Activated CD8-positive, alpha-beta T cell treated with anti-CD3 and anti-CD28 coated beads for 36 hours (primary cell): ENCODE results near the gene CDH15. TPM values are rescaled to one million over a fixed set of nuclear protein-coding genes. Genes with fewer than 3 reads are reported as not detected.

Experiments
- ATAC-seq: fragments of 200-7000 bp; cut with Tn5 transposase; one replicate; pipeline ENCODE4 v1.10.0; 2021; ENCODE audit warnings: mild to moderate bottlenecking, moderate library complexity
- CTCF ChIA-PET: fragments of 350-600 bp; sonication (Branson Sonifier 250); formaldehyde crosslinking; loops from one replicate; lab custom pipeline; 2021; ENCODE audit warnings: antibody characterized with exemption; lab: Charles Lee
- POLR2A ChIA-PET: fragments of 350-600 bp; sonication (Branson Sonifier 250); formaldehyde crosslinking; loops from one replicate; lab custom pipeline; 2021; ENCODE audit warnings: antibody characterized with exemption; lab: Charles Lee
- DNase-seq: peaks from one replicate; pipeline ENCODE4 v3.0.0-alpha.2; 2020
- H3K27ac Mint-ChIP-seq: one replicate; pipeline ENCODE4 v1.8.0; 2021; ENCODE audit warnings: mild to moderate bottlenecking, mixed read lengths
- H3K27me3 Mint-ChIP-seq: one replicate; pipeline ENCODE4 v1.8.0; 2021; ENCODE audit warnings: mixed read lengths
- H3K36me3 Mint-ChIP-seq: one replicate; pipeline ENCODE4 v1.8.0; 2021; ENCODE audit warnings: low read depth, mixed read lengths
- H3K4me1 Mint-ChIP-seq: one replicate; pipeline ENCODE4 v1.8.0; 2021; ENCODE audit warnings: low read depth, mixed read lengths
- H3K4me3 Mint-ChIP-seq: one replicate; pipeline ENCODE4 v1.8.0; 2021; ENCODE audit warnings: mild to moderate bottlenecking, moderate library complexity, mixed read lengths
- H3K9me3 Mint-ChIP-seq: one replicate; pipeline ENCODE4 v1.8.0; 2021; ENCODE audit warnings: mixed read lengths
- intact Hi-C: fragments of 100-400 bp; cut with micrococcal nuclease; formaldehyde crosslinking; loops from one replicate; pipeline ENCODE4 v1.10.0; 2022
- total RNA-seq, 2 experiments: library from RNA; stranded (reverse); gene quantifications; one replicate each; pipeline ENCODE4 v1.2.3, GENCODE V29; 2021
- TF ChIP-seq, protein P1 (sequence below): fragments of 200-600 bp; IDR thresholded peaks from one replicate; pipeline ENCODE4 v1.8.0; 2022; ENCODE audit warnings: antibody characterized with exemption, mild to moderate bottlenecking

CDH15 gene
- total RNA-seq, 2 experiments from 2014 or later: not detected

DNA sequence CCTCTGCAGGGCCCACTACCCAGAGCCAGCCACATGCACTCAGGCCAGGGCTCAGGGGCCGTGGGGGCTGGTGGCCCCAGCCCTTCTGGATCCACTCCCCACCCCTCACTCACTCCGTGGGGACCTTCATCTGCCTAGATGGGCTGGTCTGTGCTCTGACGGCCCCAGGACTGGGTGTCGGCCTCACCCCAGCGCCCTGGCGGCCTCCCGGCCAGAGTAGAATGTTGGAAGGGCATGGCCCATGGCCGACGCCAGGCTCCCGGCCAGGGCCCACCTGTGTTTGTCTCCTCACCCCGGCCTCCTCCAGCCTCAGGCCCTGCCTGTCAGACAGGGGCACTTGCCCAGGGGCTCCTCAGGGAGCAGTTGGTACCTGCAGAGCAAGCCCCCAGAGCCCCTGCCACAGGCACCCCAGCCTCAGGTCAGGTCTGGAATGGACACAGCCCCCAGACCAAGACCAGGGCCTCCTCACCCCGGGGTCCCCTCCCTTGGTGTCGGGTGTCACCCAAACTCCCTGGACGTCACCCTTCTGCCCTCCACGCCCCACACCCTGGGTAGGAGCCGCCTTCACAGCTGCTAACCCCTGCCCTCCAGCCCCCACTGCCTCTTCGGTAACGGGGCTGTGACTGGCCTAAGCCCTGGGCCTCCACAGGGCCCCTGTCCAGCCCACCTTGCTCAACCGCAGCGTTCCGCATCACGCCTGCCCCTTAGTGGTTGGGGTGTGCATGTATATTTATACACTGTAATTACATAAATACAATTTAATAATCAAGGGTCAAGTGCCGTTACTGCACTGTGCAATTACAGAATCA, 3.0 kb upstream of the CDH15 start:
- TF ChIP-seq, protein P1, sequence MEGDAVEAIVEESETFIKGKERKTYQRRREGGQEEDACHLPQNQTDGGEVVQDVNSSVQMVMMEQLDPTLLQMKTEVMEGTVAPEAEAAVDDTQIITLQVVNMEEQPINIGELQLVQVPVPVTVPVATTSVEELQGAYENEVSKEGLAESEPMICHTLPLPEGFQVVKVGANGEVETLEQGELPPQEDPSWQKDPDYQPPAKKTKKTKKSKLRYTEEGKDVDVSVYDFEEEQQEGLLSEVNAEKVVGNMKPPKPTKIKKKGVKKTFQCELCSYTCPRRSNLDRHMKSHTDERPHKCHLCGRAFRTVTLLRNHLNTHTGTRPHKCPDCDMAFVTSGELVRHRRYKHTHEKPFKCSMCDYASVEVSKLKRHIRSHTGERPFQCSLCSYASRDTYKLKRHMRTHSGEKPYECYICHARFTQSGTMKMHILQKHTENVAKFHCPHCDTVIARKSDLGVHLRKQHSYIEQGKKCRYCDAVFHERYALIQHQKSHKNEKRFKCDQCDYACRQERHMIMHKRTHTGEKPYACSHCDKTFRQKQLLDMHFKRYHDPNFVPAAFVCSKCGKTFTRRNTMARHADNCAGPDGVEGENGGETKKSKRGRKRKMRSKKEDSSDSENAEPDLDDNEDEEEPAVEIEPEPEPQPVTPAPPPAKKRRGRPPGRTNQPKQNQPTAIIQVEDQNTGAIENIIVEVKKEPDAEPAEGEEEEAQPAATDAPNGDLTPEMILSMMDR: no peak
- DNase-seq (no peak), ATAC-seq (no peak)
- H3K27me3 Mint-ChIP-seq: peaks cover 2% of the 10 kb centered on the region
- peaks cover 9% of the 10 kb centered on the region for H3K4me1 Mint-ChIP-seq
- no peaks in the 10 kb centered on the region for H3K9me3 Mint-ChIP-seq
- no peak overlapping the region for H3K27ac Mint-ChIP-seq
- intact Hi-C loops: loop anchor here (5.0 kb wide), 1 partner anchor 226 kb away; no protein-coding TSS in a partner anchor
- ChIA-PET CTCF (interaction anchor here (1.7 to 2.0 kb wide), 2 partner anchors 8 to 311 kb away, joined by 4 to 7 read pairs; partner anchors contain the start of gene TRAPPC2L), POLR2A (no interaction called here)
- no peak overlapping the region for H3K4me3 Mint-ChIP-seq
- H3K36me3 Mint-ChIP-seq: no peaks in the 10 kb centered on the region

DNA sequence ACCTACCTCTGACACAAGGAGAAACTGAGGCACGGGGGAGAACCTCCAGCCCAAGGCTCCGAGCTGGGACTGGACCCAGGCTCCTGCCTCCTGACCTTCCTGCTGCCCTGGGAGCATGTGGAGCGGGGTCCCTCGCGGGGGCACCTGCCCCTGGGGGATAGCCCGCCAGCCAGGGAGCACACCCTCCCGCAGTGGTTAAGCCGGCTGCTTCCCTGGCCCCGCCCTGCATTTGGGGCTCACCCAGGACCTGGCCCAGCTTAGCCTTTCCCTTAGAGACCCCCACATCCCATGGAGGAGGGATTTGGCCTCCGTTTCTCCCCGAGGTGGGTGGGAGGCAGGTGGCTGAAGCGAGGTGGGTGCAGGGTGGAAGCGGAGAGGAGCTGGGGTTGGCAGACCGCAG, 1.8 kb upstream of the CDH15 start:
- intact Hi-C loops: loop anchor here (5.0 to 10.0 kb wide), 2 partner anchors 227 to 345 kb away; no protein-coding TSS in a partner anchor
- Mint-ChIP-seq H3K4me3 (no peak overlapping the region), H3K9me3 (no peaks in the 10 kb centered on the region), H3K27ac (no peak overlapping the region), H3K27me3 (peaks cover 2% of the 10 kb centered on the region), H3K4me1 (peaks cover 9% of the 10 kb centered on the region), H3K36me3 (no peaks in the 10 kb centered on the region)
- ChIA-PET POLR2A (no interaction called here), CTCF (interaction anchor here (0.8 kb wide), 1 partner anchor 357 kb away, joined by 3 read pairs; no protein-coding TSS in a partner anchor)
- TF ChIP-seq, protein P1: no peak
- ATAC-seq (no peak), DNase-seq (no peak)

DNA sequence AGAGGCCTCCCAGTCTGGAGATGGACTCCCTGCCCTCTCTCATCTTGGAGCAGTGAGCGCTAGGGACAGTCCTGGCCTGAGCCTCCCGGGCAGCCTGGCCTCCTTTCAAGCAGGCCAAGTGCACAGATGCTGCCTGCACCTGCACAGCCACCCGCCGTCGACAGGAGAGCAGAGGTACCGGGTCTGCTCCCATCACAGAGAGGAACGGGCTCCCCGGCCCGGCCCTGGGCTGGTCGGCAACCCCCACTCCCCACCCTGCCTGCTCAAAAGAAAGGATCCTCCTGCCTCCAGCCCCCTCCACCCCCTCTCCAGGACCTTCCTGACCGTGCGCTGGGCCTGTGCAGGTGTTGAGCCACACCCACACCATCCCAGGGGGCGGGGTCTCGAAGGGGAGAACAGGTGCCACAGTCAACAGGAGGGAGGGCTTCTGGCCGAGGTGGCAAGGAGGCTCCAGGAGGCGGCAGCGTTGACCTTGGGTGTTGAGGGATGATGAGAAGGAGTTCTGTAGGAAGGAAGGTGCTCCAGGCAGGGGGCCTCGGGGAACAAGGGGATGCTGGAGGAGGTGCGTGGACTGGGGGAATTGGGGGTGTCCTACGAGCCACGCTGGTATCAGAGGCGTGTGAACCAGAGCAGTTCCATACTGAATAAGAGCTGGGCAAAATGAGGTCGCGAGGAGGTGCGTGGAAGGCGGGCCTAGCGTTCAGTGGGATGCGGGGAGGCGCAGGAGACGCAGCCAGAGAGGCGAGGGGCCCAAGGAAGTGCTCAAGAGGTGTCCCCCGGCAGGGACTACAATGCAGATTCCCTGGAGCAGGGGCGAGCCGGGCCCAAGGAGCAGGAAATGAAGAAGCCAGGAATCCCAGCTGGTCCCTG, 967 bp upstream of the CDH15 start:
- no peaks in the 10 kb centered on the region for H3K36me3 Mint-ChIP-seq
- intact Hi-C loops: loop anchor here (10.0 kb wide), 1 partner anchor 346 kb away; no protein-coding TSS in a partner anchor
- ChIA-PET POLR2A (no interaction called here), CTCF (interaction anchor here (0.7 to 1.6 kb wide), 5 partner anchors 45 to 358 kb away, joined by 3 to 4 read pairs (median 3); partner anchors contain the start of genes APRT and ZNF778)
- DNase-seq (peak; percentile 46), ATAC-seq (no peak)
- H3K4me1 Mint-ChIP-seq: peaks cover 9% of the 10 kb centered on the region
- H3K27ac Mint-ChIP-seq: no peak overlapping the region
- peak overlapping the region; percentile 48 for H3K4me3 Mint-ChIP-seq
- peaks cover 2% of the 10 kb centered on the region for H3K27me3 Mint-ChIP-seq
- TF ChIP-seq, protein P1: no peak
- no peaks in the 10 kb centered on the region for H3K9me3 Mint-ChIP-seq

DNA sequence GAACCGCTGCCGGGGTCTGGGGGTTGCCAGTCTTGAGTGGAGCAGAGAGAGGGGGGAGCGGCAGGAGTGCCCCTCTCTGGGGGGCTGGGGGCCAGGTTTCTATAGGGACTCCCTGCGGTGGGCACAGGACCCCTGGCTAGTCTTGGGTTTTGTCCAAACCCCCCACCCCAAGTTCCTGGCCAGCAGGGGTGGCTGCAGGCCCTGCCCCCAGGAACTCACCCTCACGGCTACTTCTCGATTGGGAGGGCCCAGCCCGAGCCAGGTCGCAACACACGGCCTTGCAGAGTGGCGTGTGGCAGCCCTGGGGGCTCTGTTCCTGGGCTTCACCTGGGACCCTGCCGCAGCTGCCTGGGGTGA, 601 bp downstream of the CDH15 start:
- intact Hi-C loops: loop anchor here (10.0 kb wide), 1 partner anchor 347 kb away; no protein-coding TSS in a partner anchor
- TF ChIP-seq, protein P1: no peak
- ATAC-seq (no peak), DNase-seq (no peak)
- no peak overlapping the region for H3K27ac Mint-ChIP-seq
- CTCF ChIA-PET: no interaction called here
- H3K36me3 Mint-ChIP-seq: no peaks in the 10 kb centered on the region
- H3K27me3 Mint-ChIP-seq: peaks cover 2% of the 10 kb centered on the region
- H3K4me3 Mint-ChIP-seq: no peak overlapping the region
- H3K9me3 Mint-ChIP-seq: no peaks in the 10 kb centered on the region
- POLR2A ChIA-PET: interaction anchor here (1.2 kb wide), 1 partner anchor 361 kb away, joined by 3 read pairs; no protein-coding TSS in a partner anchor
- peaks cover 9% of the 10 kb centered on the region for H3K4me1 Mint-ChIP-seq
